SU-DHL-6 (cell line): Measurements from ENCODE around the gene ADM5.

Experiments used
- H2AFZ ChIP-seq: fragments of 200-600 bp; sonication (generic); 2 replicates; pipeline ENCODE4 v1.6.1; 2014; ENCODE audit warnings: low read depth, mild to moderate bottlenecking, moderate library complexity, mixed read lengths, antibody characterized with exemption, low read length; ENCODE audit not compliant: severe bottlenecking
- H3F3A ChIP-seq: fragments of 200-600 bp; shearing (Covaris generic); 2 replicates; pipeline ENCODE4 v1.6.0; 2016; ENCODE audit warnings: antibody characterized with exemption, mild to moderate bottlenecking; ENCODE audit not compliant: insufficient read depth
- H3K27ac ChIP-seq: fragments of 200-600 bp; sonication (generic); 2 replicates; pipeline ENCODE4 v1.5.1; 2016; ENCODE audit warnings: low read depth, mild to moderate bottlenecking, low read length, moderate library complexity, mixed read lengths
- H3K27me3 ChIP-seq: fragments of 200-600 bp; sonication (generic), shearing (Covaris generic); 2 replicates; pipeline ENCODE4 v1.6.0; 2014; ENCODE audit warnings: mild to moderate bottlenecking, low read length
- H3K36me3 ChIP-seq: fragments of 200-600 bp; sonication (generic); 2 replicates; pipeline ENCODE4 v1.6.1; 2014; ENCODE audit warnings: mild to moderate bottlenecking, low read length, mixed read lengths
- H3K4me2 ChIP-seq: fragments of 300-600, 200-600 bp; shearing (Covaris generic), sonication (generic); 2 replicates; pipeline ENCODE4 v1.6.0; 2014; ENCODE audit warnings: low read length, low read depth, mild to moderate bottlenecking; ENCODE audit not compliant: poor library complexity, severe bottlenecking
- H3K4me3 ChIP-seq: fragments of 200-600 bp; sonication (generic); 2 replicates; pipeline ENCODE4 v1.5.1; 2014; ENCODE audit warnings: antibody characterized with exemption, low read length, mild to moderate bottlenecking, mixed read lengths; ENCODE audit not compliant: insufficient read depth, poor library complexity, severe bottlenecking
- H3K79me2 ChIP-seq: fragments of 200-600 bp; sonication (generic); 2 replicates; pipeline ENCODE4 v1.6.1; 2014; ENCODE audit warnings: mild to moderate bottlenecking, low read length, moderate library complexity; ENCODE audit not compliant: insufficient read depth
- H3K9ac ChIP-seq: fragments of 200-600 bp; sonication (generic); 2 replicates; pipeline ENCODE4 v1.7.0; 2014; ENCODE audit warnings: mild to moderate bottlenecking, low read length
- H3K9me2 ChIP-seq: fragments of 200-600 bp; sonication (generic); replicated peaks from 2 replicates; pipeline ENCODE4 v1.6.1; 2014; ENCODE audit warnings: low read length; ENCODE audit not compliant: insufficient read depth
- H3K9me3 ChIP-seq: fragments of 200-600 bp; sonication (generic); 2 replicates; pipeline ENCODE4 v1.6.1; 2014; ENCODE audit warnings: low read length, mixed read lengths; ENCODE audit not compliant: insufficient read depth
- H4K20me1 ChIP-seq: fragments of 200-600 bp; sonication (generic); 2 replicates; pipeline ENCODE4 v1.6.1; 2014; ENCODE audit warnings: low read depth, mild to moderate bottlenecking, antibody characterized with exemption, low read length, moderate library complexity, mixed read lengths
- EZH2phosphoT487 ChIP-seq: fragments of 200-600 bp; sonication (generic), shearing (Covaris generic); conservative IDR thresholded peaks from 2 replicates; pipeline ENCODE4 v1.6.1; 2018; ENCODE audit warnings: mild to moderate bottlenecking, antibody characterized with exemption, low read length, moderate library complexity, mixed read lengths
- TF ChIP-seq, protein P1 (sequence below): fragments of 200-600 bp; sonication (generic); IDR thresholded peaks from one replicate; pipeline ENCODE4 v1.5.1; 2017; ENCODE audit warnings: antibody characterized with exemption, mild to moderate bottlenecking, low read length, moderate library complexity; ENCODE audit not compliant: insufficient read depth, poor library complexity, severe bottlenecking

Gene ADM5

DNA sequence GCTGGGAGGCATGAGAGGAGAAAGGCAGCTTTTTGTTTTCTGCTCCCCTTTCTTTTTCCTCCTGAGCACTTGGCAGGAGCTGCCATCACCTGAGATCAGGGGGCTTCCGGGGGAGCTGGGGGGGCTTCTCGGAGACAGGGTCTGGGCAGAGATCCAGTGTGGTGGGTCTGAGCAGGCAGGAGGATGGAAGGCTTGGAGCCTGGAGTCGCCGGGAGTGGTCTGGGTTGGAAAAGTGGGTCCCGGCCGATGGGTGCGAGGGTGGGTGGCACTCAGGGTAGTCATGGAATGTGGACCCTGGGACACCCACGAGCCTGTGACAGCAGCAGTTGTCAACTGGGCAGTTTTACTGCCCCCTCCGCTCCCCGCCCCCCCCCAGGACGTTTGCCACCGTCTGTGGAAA lies 2.2 kb upstream of the ADM5 start:
- H3K4me2 ChIP-seq = no peak overlapping the region
- H3F3A ChIP-seq = peaks cover 17% of the 10 kb centered on the region; the same call in 1 of the 2 replicates

DNA sequence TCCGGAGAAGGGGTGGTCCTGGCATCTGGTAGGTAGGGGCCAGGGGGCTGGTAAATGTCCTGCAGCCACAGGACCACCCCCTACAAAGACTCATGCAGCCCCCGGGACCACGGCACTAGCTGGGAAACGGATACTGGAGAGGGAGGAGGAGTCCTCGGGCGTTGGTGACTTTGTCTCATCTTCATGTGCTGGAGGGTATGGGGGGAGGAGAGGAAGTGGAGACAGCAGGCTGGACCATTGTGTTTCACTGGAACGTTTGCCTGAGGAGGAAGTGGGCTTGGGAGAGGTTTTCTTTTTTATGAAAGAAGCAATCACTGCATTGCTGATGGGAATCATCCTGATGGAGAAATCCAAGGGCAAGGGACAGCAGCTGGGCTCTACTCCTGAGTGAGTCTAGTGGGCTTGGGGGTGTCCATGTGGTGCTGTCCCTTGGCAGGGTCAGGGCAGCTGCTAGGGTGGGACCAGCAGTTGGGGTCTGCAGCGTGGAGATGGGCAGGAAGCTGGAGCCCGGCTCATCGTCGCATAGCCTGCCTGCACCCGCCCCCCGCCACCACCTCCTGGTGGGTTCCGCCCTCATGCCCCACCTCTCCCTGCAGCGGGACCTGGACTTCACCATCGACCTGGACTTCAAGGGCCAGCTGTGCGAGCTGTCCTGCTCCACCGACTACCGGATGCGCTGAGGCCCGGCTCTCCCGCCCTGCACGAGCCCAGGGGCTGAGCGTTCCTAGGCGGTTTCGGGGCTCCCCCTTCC lies 1.7 kb upstream of the ADM5 start:
- Histone ChIP-seq H3K9me3 (no peaks in the 10 kb centered on the region), H3K9ac (no peak overlapping the region), H4K20me1 (peaks cover 5% of the 10 kb centered on the region; the same call in 1 of the 2 replicates), H3K36me3 (peaks cover 3% of the 10 kb centered on the region; the same call in 1 of the 2 replicates), H2AFZ (no peak overlapping the region), H3K9me2 (no peaks in the 10 kb centered on the region), H3F3A (peaks cover 17% of the 10 kb centered on the region; the same call in 1 of the 2 replicates), H3K4me2 (no peak overlapping the region), H3K27ac (no peak overlapping the region), H3K79me2 (no peaks in the 10 kb centered on the region), H3K4me3 (no peak overlapping the region), H3K27me3 (no peaks in the 10 kb centered on the region)
- TF ChIP-seq EZH2phosphoT487 = no peak
- TF ChIP-seq, protein P1, sequence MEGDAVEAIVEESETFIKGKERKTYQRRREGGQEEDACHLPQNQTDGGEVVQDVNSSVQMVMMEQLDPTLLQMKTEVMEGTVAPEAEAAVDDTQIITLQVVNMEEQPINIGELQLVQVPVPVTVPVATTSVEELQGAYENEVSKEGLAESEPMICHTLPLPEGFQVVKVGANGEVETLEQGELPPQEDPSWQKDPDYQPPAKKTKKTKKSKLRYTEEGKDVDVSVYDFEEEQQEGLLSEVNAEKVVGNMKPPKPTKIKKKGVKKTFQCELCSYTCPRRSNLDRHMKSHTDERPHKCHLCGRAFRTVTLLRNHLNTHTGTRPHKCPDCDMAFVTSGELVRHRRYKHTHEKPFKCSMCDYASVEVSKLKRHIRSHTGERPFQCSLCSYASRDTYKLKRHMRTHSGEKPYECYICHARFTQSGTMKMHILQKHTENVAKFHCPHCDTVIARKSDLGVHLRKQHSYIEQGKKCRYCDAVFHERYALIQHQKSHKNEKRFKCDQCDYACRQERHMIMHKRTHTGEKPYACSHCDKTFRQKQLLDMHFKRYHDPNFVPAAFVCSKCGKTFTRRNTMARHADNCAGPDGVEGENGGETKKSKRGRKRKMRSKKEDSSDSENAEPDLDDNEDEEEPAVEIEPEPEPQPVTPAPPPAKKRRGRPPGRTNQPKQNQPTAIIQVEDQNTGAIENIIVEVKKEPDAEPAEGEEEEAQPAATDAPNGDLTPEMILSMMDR = no peak

More for the DNA sequence above, 2.2 kb upstream of the ADM5 start:
- Histone ChIP-seq H3K9ac (no peak overlapping the region), H4K20me1 (peaks cover 5% of the 10 kb centered on the region; the same call in 1 of the 2 replicates), H3K27ac (no peak overlapping the region), H3K36me3 (peaks cover 8% of the 10 kb centered on the region; the same call in 1 of the 2 replicates), H2AFZ (no peak overlapping the region), H3K4me3 (no peak overlapping the region), H3K79me2 (0 out of 2 replicates have a peak, but pooled peaks cover 3% of the 10 kb centered on the region), H3K9me2 (no peaks in the 10 kb centered on the region), H3K27me3 (no peaks in the 10 kb centered on the region), H3K9me3 (no peaks in the 10 kb centered on the region)
- no peak for TF ChIP-seq EZH2phosphoT487
- TF ChIP-seq, protein P1 = no peak

DNA sequence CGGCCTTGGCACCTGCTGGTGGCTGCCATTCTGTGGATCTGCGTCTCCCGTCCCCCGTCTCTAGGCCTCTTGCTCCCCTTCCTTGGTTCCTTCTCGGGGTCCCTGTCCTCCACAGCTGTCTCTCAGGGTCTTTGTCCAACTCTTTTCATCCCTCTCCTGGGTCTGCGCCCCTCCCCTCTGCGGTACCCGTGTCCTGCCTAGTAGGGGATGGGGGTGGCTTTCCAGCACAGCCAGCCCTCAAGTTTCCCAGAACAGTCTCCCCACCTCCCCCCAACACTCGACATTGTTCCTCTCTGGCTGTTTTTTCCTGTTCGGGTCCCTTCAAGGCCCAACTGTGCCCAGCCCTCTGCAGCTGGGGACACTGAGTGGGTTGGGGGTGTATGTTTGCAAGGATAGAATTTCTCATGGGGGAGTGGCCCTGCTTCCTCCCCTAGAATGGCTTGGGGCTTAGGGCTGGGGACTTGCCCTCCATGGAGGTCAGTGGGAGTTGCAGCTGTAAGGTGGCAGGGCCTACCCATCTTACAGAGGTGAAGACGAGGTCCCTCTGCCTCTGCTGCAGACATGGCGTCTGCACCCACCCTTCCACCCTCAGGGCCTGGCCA lies 762 bp upstream of the ADM5 start:
- H2AFZ ChIP-seq = no peak overlapping the region
- no peaks in the 10 kb centered on the region for H3K79me2 ChIP-seq
- TF ChIP-seq, protein P1 = no peak
- no peak for TF ChIP-seq EZH2phosphoT487
- H3F3A ChIP-seq = peaks cover 17% of the 10 kb centered on the region; the same call in 1 of the 2 replicates
- peaks cover 3% of the 10 kb centered on the region; the same call in 1 of the 2 replicates for H3K36me3 ChIP-seq
- peaks cover 5% of the 10 kb centered on the region; the same call in 1 of the 2 replicates for H4K20me1 ChIP-seq
- no peak overlapping the region for H3K27ac ChIP-seq
- H3K9me3 ChIP-seq = no peaks in the 10 kb centered on the region
- no peak overlapping the region for H3K9ac ChIP-seq
- no peaks in the 10 kb centered on the region for H3K9me2 ChIP-seq
- no peak overlapping the region for H3K4me3 ChIP-seq
- H3K4me2 ChIP-seq = no peak overlapping the region
- no peaks in the 10 kb centered on the region for H3K27me3 ChIP-seq
